ENCODE data around the gene RAPGEF5.

DNA sequence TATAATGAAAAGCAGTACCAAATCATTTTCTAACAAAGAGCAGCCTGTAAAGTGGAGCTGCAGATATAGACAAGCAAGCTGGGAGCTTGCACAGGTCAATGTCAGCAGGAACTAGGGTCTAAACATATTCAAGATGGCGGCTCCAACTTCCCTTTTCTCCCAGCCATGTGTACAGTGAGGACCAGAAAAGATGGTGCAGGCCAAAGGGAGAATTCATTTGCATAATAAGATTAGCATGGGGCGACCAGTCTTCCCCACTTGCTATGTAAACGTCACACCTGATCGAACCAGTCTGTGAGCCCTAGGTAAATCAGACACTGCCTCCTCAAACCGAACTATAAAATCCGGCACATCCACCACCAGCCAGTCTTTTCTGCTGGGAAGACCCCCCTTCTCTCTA is 4.4 kb upstream of the RAPGEF5 start:
- TF ChIP-seq POLR2A (IDR thresholded peaks at IDR 0.05; ENCODE audit: low read depth, low read length): no peak
- no peak for TF ChIP-seq CTCF (IDR thresholded peaks at IDR 0.05; ENCODE audit: extremely low read depth in 1 of 2, insufficient read depth in 1 of 2, low read depth in 1 of 2, low read length in 2 of 2)
- TF ChIP-seq EZH2 (IDR thresholded peaks at IDR 0.05; ENCODE audit: borderline replicate concordance, low read depth, low read length, severe bottlenecking): no peak
- TF ChIP-seq POLR2AphosphoS5 (IDR thresholded peaks at IDR 0.05; ENCODE audit: insufficient read depth, low read depth, low read length): no peak
- TF ChIP-seq FOS (IDR thresholded peaks at IDR 0.05; ENCODE audit: borderline replicate concordance, insufficient read depth, low read length): no peak
- TF ChIP-seq MAX (IDR thresholded peaks at IDR 0.05; ENCODE audit: insufficient read depth, insufficient read length): no peak

Measured in endothelial cell of umbilical vein (primary cell).